GM21619 (cell line): ENCODE data around the gene SCGB3A1.

Source experiments
- ATAC-seq: cut with Tn5 transposase; IDR thresholded peaks from one replicate; pipeline ENCODE4 v1.9.1; 2021; ENCODE audit not compliant: unreplicated experiment

Gene SCGB3A1, protein sequence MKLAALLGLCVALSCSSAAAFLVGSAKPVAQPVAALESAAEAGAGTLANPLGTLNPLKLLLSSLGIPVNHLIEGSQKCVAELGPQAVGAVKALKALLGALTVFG

DNA sequence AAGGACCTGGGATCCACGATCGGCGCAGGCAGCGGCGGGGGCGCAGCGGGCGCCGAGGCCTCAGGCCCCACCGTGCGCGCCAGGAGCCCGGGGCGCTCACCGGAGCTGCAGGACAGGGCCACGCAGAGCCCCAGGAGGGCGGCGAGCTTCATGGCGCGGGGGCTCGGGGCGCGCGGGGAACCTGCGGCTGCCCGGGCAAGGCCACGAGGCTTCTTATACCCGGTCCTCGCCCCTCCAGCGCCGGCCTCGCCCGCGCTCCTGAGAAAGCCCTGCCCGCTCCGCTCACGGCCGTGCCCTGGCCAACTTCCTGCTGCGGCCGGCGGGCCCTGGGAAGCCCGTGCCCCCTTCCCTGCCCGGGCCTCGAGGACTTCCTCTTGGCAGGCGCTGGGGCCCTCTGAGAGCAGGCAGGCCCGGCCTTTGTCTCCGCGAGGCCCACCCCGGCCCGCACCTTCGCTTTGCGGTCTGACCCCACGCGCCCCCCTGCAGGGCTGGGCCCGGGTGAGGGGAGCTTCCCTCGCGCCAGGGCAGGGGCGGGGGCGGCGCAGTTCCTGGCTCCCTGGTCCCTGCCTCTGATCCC, at the start of gene SCGB3A1:
Gene SCGB3A1 (minus strand): TSS at position 189 of the 577 bp plus-strand sequence. CDS start 37 bp downstream, at position 152.
- ATAC-seq, result no peak

DNA sequence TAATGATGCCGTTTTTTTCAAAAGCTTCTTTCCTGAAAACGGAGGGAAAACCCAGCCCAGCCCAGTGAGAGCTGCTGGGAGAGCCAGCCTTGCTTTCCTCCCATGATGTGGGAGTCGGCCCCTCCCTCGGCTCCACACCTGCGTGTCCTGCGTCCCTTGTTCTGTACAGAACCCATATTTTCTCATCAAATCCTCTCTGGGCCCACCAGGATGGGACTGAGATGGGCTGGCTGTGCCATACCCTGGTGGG, 49.2 kb upstream of the SCGB3A1 start:
- ATAC-seq, result no peak

DNA sequence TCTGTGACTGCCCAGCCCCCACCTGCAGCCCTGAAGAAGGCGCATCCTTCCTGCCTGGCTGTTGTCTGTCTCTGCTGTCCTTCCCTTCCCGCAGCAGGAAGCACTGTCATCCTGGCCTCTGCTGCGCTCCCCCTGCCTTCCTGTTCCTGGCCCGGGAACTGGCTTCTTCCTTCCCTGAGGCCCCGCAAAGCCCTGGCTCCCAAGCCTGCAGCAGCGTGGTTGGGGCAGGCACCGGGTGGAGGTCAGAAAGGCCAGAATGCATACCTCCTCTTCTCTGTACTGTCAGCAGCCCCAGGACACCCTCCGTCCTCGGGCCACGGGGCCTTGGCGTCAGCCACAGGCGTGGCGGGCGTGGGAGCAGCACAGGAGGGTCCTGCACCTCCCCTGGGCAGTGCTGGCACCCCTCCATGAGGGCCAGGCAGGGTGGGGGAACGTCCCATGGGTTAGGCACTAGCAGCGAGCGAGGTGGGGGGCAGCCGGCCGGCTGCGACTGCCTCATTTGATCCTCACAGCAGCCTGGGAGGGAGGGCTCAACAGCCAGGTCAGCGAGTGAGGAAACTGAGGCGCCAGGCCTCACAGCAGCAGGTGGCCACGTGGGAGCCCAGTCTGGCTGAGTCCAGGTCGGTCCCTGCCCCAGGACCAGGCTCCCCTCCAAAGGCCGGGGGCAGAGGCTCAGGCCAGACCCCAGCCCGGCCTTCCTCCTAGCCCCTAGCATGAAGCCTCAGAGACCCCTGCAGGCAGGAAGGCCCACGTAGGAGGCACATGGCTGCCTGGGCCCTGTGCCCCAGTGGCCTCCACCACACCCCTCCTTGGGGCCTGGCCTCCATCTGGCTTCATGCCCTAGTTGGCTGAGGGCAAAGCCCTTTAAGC, 48.7 kb upstream of the SCGB3A1 start:
- ATAC-seq, result no peak

DNA sequence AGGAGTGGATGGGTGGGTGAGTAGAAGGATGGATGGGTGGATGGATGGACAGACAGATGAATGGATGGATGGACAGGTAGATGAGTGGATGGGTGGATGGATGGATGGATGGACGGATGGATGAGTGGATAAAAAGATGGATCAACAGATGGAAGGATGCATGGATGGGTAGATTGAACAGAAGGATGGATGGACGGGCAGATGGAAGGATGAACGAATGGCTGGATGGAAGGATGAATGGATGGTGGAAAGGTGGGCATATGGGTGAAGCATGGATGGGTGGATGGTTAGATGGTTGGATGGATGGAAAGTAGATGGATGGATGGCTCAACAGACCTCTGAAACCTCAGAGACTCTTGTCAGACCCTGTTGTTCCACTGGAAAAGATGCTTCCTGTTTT, 48.0 kb upstream of the SCGB3A1 start:
- no peak for ATAC-seq

DNA sequence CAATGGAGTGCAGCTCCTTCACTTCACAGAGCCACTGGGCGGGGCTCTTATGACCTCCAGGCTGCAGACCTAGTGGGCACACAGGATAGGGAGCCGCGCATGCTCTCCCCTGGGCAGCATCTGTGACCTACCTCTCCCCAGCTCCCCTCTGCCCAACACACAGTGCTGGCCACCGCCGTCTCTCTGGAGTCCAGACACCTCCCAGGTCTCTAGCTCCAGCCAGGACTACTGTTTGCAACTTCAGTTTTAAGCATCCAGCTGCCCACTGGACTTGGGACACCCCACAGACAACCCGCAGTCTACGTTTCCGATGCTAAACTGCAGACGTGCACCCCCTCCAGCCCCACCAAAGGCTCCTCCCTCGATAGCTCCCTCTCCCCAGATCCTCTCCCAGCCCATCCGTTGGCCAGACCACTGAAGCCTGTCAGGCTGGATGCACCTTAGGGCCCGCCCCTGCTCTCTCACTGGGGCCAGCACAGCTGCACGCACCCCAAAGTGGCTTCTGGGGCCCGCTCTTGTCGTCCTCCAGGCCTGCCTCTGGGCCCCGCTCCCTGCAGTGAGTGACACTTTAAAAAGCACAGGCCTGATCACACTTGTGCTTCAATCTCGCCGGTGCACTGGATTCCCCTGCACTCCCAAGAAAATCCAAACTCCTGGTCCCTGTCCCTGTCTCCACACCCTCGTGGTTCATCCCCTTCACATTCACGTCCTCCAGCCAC, 46.8 kb upstream of the SCGB3A1 start:
- no peak for ATAC-seq

DNA sequence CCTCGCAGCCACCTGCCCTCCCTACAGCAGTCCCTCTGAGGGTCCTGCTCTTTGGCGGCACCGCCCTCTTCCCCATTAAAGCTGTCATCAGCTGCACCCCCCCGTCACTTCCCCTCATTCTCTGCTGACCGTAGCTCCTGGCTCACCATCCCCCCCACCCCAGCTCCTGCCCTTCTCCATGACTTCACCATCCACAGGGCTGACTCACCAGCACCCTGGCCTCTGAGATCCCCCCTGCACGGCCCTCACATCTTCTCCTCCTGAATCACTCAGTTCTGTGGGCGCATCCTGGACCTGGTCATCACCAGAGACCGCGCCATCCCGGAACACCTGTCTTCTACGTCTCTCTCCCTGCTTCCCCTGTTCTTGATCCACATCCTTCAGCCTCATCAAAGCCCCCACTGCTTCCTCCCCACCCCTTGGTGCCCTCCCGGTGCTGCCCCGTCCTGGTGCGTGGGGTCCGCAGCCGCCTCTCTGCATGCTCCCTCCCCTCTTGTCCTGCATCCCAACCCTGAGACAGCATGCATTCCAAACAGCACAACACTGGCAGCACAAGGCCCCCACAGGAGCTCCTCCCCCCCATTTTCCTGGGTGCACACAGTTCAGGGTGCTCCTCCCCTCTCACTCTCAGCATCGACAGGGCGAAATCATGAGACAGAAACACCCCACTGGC, 45.2 kb upstream of the SCGB3A1 start:
- ATAC-seq, result no peak

DNA sequence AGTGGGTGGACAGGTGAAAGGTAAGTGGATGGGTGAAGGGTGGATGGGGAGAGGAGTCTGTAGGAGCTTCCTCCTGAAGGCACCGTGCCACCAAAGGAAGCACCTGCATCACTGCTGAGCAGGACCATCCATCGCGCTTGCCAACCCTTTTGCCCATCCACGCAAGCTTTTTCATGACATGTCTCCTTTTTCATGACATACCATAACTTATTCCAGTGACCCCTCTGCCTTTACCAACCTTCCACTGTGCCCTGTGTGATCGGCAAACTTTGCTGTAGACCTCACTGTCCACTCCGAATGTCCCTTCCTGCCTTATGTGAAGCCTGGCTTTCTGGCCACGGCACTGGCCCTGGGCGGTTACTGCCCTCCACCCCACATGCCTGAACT, 44.7 kb upstream of the SCGB3A1 start:
- ATAC-seq, result no peak

DNA sequence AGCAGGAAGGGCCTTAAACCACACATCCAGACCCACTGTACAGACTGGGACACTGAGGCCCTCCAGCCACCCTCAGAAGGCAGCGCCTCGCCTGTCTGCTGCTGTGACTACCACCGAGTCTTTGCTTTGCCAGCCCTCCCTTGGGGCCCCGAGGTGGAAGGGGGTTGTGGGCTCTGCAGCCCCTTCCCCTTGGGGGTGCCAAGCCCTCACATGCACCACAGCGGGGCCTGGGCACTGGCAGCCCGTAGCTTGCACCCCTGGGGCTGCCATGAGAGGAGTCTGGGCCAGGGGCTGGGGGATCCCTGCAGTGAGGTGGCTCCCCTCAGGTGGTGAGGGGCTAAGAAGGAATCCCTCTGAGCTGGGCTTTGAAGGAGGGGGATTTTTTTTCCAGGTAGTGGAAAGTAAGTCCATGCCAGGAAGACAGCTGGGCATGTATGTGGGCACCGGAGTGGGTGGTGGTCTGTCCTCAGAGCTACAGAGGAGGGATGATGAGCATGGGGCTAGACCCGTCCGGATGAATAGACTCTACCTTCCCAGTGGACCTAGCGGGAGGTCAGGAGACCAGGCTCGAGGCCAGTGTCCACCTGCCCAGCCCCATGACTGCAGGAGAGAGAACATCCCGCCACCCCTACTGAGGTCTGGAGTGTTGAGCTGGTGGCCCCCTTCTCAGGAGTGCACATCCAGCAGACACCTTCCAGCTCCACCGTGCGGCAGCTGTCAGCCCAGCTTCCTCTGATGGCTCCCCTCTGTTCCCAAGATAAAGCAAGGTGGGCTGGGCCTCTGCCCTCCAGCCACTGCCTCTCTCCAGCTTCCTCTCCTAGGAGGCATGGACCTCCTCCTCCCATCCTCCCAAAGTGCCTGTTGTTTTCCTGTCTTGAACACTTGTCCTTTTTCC, 42.2 kb upstream of the SCGB3A1 start:
- ATAC-seq, result no peak

DNA sequence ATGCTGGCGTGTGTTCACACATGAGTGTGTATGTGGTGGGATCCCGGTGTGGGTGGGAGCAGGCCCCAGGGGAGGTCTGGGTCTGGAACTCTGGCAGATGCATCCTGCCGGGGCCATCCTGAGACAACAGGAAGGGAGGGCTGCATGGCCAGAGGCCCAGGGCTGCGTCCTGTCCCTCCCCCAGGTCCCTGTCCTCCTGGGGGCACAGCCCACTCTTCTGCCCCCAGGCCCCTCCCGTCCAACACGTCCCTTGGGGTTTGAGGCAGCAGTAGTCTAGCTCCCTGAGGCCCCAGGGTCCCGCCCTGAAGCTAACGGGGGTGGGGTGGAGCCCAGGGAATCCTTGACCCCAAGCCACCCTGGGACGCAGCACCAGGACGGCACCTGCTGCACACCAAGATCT, 41.5 kb upstream of the SCGB3A1 start:
- no peak for ATAC-seq

DNA sequence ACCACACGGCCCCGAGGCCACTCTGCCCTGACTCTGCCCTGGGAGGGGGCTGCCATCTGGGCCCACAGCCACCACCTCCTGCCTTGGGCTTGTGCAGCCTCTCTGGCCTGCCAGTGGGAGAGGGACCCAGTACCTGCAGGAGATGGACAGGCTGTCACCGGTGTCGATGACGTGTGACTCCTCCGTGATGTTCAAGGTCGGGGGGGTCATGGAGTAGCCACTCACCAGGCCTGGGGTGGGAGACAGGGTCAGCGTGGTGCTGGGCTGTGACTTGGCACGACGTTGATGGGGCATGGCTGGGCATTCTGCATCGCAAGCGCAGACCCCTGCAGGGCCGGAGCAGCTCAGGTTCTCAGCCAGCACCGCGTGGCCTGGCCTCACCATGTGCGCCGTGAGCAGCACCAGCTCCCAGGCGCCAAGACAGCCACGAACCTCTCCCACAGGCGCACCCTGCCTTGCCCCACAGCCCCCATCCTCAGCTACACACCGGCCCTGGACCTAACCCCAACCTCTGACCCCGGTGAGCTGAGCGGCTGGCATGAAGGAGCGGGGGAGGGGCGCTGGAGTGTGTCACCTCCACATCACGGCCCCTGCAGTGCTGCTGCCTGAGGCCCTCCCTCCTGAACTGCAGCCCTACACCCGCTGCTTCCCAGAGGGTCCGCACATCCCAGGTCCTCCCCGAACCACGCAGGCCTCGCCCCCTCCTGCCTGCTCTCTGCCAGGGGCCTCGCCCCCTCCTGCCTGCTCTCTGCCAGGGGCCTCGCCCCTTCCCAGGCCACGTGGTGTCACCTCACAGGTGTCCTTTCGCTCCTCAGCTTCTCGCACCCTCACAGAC, 40.5 kb upstream of the SCGB3A1 start:
- no peak for ATAC-seq

DNA sequence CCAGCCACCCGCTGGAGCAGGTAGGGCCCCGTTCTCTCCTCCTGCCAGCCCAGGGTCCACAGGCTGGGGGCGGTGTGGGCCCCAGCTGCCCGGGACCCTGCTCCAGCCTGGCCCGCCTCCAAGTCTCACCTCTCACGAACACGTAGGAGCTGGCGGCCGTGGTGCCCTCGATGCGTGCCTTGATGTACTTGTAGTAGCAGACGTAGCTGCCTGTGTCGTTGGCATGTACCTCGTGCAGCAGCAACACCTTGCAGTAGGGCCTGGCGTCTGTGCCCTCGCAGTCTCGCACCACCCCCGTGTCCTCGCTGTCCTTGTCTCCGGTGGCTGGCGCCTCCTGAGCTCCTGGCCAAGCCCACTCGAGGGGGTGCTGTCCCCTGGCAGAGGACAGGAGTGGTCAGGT, 39.1 kb upstream of the SCGB3A1 start:
- no peak for ATAC-seq

DNA sequence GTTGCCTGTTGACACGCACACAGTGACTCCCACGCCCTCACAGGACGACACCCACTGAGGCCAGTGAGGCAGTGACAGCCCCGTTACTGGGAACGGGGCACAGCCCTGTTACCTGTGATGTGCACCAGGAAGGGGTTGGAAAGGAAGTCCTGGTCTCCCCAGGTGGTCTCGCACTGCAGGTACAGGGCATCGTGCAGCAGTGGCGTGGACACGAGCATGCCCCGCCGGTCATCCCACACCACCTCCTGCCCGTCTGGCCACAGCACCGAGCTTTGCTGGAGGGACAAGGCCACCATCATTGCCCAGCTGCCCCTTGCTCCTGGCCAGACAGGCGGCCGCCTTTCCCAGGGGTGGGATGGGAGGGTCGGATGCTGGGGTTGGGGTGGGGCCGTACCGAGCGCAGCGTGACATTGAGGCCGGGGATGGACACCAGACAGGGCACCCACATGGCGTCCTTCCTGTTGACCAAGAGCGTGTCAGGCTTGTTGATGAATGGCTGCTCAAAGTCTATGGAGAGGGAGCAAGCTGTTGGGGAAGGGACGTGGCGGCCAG, 38.6 kb upstream of the SCGB3A1 start:
- ATAC-seq, result no peak

DNA sequence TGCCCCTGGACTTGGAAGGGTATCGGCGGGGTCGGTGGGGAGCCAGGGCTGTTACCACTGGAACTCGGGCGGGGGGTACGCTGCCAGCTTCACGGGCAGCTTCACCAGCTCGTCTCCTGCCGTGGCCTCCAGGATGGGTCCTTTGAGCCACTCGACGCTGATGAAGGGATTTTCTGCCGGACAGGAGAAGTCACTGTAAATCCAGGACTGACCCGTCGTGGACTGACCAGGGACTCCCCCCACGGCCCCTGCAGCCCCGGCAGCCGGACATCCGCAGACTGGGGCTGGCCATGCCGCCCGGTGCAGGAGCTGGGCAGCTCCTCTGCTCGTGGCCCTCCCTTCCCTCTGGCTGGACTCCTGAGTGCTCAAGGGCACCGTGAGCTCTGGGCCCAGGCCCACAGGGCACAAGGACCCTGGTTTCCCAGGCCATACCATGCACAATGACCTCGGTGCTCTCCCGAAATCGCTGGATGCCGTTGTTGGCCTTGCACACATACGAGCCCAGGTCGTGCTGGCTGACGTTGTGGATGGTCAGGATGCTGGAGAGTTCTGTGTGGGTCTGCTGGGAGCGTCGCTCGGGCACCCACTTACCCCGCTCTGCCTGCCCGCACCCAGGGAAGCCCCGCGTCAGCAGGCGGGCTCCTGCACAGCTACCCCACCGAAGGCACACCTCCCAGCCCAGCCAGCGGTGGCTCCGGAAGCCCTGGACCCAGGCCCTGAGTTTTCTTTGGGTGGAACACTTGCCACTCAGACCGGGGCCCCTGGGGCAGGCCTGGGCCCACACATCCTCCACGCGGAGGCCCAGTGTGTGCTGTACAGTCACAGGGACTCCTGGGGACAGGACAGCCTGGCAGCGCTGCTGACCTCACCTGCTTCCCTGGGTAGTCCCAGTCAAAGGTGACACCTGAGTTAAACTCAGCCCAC, 37.8 kb upstream of the SCGB3A1 start:
- ATAC-seq, result no peak

DNA sequence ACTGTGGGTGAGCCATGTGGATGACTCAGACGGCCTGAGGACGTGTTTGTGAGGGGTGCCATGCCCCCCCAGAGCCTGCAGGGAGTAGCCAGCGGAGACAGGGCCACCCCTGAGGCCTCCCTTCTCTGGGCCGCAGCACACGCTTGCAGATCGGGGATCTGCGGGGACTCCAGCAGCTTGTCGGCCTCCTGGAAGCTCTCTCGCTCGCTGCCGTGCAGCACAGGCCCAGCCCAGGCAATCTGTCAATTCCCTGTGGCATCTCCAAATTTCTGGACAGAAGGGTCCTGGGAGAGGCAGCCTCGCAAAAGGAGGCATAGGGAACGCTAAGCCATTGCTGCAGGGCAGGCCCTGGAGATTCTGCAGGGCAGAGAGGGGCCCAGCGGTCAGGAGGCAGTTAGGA, 36.9 kb upstream of the SCGB3A1 start:
- ATAC-seq, result no peak

DNA sequence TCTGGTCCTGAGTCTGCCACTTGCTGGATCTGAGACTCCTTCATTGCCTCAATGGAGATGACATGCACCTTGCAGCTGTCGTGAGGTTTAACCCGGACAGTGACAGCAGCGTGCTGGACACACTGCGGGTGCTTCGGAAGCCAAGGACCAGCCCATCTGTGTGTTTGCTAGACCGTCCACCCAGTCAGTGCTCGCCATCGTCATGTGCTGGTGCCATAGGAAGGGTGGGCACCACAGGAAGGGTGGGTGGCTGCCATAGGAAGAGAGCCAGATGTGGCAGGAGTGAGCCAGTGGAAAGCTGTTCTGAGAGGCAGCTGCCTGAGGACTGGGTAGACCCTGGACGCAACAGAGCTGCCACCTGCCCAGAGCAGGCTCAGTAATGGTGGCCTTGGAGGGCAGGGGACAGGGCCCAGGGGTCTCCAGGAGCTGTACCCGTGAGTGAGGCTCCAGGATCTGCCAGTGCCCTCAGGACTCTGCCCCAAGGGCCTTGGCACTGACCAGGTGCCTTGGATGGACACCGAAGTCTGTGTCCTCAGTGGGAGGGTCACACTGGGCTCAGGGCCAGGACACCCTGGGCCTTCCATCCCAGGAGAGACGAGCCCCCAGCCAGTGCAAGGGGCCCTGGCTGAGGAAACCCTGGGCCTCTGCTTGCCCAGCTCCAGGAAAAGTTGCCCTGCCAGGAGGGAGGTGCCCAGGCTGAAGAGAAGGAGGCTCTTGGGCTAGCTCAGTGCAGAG, 36.3 kb upstream of the SCGB3A1 start:
- ATAC-seq, result no peak

DNA sequence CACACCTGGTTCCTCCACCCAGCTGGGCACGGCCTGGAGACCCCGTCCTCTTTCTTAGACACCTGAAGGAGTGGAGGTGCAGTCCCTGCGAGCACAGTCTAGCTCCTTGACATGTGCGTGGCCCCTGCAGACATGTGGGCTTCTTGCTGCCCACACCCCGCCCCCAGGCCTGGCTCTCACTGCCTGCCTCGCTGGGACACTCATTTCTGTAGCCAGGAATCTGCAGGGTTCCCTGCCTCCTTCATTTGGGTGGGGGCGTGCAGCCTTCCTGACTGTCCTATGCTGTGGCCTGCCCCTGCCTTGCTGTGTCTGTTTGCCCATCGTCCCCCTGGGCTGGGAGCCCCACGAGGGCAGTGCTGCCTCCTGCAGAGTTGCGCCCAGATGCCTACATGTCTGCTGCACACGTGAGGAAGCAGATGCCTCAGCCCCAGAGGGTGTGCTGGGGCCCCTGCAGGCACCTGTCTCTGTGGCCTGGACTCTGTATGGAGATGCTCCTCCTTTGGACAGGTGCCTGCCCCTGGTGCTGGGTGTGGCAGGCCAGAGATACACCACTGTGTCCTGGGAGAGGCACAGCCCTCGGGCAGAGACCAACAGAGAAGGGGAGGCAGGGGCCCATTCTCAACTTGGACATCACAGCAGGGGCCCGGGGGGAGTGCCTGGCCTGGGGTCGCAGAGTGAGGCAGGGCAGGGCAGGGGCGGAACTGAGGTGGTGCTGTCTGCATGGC, 35.5 kb upstream of the SCGB3A1 start:
- ATAC-seq, result no peak
